Immature natural killer cell (primary cell): ENCODE data around the gene KMT5B. TPM values are rescaled to one million over a fixed set of nuclear protein-coding genes. Genes with fewer than 3 reads are reported as not detected.
A peak's percentile ranks its signal among the peaks of the same experiment; 100 is the strongest.
"Not testable (repeated sequence)": the region's sequence is repeated elsewhere in the genome, so short reads cannot be mapped to it uniquely, and the experiment has no call there.

ENCODE experiments used
- DNase-seq, 3 donors: peaks; one replicate each; pipeline ENCODE4 v3.0.0; 2022; ENCODE audit warnings: mixed read lengths in 1 of 3
- H3K27ac Mint-ChIP-seq, 6 donors: one replicate each; pipeline ENCODE4 v1.8.0; 2020; ENCODE audit warnings: mixed read lengths in 6 of 6, mild to moderate bottlenecking in 5 of 6, inconsistent platforms in 4 of 6, moderate library complexity in 3 of 6
- H3K27me3 Mint-ChIP-seq, 3 donors: one replicate each; pipeline ENCODE4 v1.8.0; 2020 to 2021; ENCODE audit warnings: low read depth in 3 of 3, mild to moderate bottlenecking in 3 of 3, mixed read lengths in 3 of 3, moderate library complexity in 3 of 3, inconsistent platforms in 1 of 3
- H3K36me3 Mint-ChIP-seq, 3 donors: one replicate each; pipeline ENCODE4 v1.8.0; 2020; ENCODE audit warnings: mixed read lengths in 3 of 3, inconsistent platforms in 2 of 3, mild to moderate bottlenecking in 2 of 3
- H3K4me1 Mint-ChIP-seq, 2 donors: one replicate each; pipeline ENCODE4 v1.8.0; 2020; ENCODE audit warnings: inconsistent platforms in 2 of 2, mild to moderate bottlenecking in 2 of 2, mixed read lengths in 2 of 2, moderate library complexity in 1 of 2
- H3K4me3 Mint-ChIP-seq, 5 donors: one replicate each; pipeline ENCODE4 v1.8.0; 2020; ENCODE audit warnings: mild to moderate bottlenecking in 5 of 5, mixed read lengths in 5 of 5, inconsistent platforms in 3 of 5, moderate library complexity in 3 of 5
- H3K9me3 Mint-ChIP-seq, 6 donors: one replicate each; pipeline ENCODE4 v1.8.0; 2020; ENCODE audit warnings: mild to moderate bottlenecking in 6 of 6, mixed read lengths in 6 of 6, inconsistent platforms in 4 of 6, moderate library complexity in 3 of 6
- polyA plus RNA-seq, 3 donors: library from polyadenylated mRNA; unstranded; fragments of 300-500 nt; fragmentation: Illumina TruSeq; gene quantifications; one replicate each; pipeline ENCODE4 v1.2.3, GENCODE V29; 2021

KMT5B gene
- polyA plus RNA-seq, 3 donors from 2014 or later: 23.9 to 58.5 (median 30.0) TPM

DNA sequence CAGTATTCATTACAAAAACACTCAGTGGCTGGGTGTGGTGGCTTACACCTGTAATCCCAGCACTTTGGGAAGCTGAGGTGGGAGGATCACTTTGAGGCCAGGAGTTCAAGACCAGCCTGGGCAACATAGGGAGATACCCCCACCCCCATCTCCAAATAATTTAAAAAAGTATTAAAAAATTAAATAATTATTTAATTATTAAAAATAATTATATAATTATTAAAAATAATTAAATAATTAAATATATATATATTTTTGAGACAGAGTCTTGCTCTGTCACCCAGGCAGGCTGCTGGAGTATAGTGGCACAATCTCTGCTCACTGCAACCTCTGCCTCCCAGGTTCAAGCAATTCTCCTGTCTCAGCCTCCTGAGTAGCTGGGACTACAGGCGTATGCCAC is 30.8 kb upstream of the KMT5B start:
- not testable (repeated sequence) for H3K4me3 Mint-ChIP-seq, H3K36me3 Mint-ChIP-seq, H3K9me3 Mint-ChIP-seq, H3K27ac Mint-ChIP-seq, H3K27me3 Mint-ChIP-seq, H3K4me1 Mint-ChIP-seq, DNase-seq

DNA sequence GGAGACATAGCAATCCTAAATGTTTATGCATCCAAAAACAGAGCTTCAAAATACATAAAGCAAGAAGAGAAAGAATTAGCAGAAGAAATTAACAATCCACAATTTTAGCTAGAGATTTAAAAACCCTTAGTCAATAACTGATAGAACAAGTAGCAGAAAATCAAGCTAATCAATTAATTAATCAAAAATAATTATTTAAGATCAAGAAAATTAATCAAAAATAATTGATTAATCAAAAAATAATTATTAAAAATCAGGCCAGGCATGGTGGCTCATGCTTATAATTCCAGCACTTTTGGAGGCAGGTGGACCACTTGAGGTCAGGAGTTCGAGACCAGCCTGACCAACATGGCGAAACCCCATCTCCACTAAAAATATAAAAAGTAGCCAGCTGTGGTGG is 29.5 kb upstream of the KMT5B start:
- Mint-ChIP-seq H3K4me1 (no peaks in the 10 kb centered on the region), H3K4me3 (no peak overlapping the region), H3K36me3 (peaks cover 0 to 6% (median 0%) of the 10 kb centered on the region in 3 donors), H3K27ac (no peak overlapping the region), H3K9me3 (peaks cover 0 to 1% (median 0%) of the 10 kb centered on the region in 6 donors), H3K27me3 (peaks cover 0 to 2% (median 2%) of the 10 kb centered on the region in 3 donors)
- no peak for DNase-seq

DNA sequence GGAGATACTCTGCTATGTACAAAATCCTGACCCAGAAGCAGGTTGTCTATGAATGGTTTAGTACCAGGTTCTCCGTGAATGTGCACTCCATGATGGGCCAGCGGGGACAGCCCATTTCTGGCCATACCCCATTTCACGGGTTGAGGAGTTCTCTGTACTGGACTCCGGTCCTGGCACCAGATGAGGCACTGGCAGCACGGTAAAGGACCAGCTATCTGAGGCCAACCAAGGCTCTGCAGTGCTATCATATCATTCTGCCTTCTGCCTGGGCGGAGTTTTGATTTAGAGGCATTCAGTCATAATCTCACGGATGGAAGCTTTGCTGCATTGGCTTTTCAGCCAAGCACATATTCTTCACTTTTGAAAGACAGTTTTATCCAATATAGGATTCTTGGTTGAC is 18.5 kb upstream of the KMT5B start:
- peaks cover 0 to 12% (median 2%) of the 10 kb centered on the region in 6 donors for H3K9me3 Mint-ChIP-seq
- H3K36me3 Mint-ChIP-seq: peaks cover 0 to 4% (median 0%) of the 10 kb centered on the region in 3 donors
- no peaks in the 10 kb centered on the region for H3K4me1 Mint-ChIP-seq
- H3K27ac Mint-ChIP-seq: no peak overlapping the region
- DNase-seq: no peak
- H3K27me3 Mint-ChIP-seq: peaks cover 0 to 15% (median 5%) of the 10 kb centered on the region in 3 donors
- H3K4me3 Mint-ChIP-seq: no peak overlapping the region

GRCh38 chr11:68229601-68230000 is 16.5 kb upstream of the KMT5B start:
- no peak overlapping the region for H3K27ac Mint-ChIP-seq
- peaks cover 0 to 4% (median 0%) of the 10 kb centered on the region in 3 donors for H3K36me3 Mint-ChIP-seq
- H3K9me3 Mint-ChIP-seq: peaks cover 0 to 12% (median 2%) of the 10 kb centered on the region in 6 donors
- no peaks in the 10 kb centered on the region for H3K4me1 Mint-ChIP-seq
- H3K27me3 Mint-ChIP-seq: peaks cover 0 to 16% (median 3%) of the 10 kb centered on the region in 3 donors
- DNase-seq: no peak
- H3K4me3 Mint-ChIP-seq: no peak overlapping the region

DNA sequence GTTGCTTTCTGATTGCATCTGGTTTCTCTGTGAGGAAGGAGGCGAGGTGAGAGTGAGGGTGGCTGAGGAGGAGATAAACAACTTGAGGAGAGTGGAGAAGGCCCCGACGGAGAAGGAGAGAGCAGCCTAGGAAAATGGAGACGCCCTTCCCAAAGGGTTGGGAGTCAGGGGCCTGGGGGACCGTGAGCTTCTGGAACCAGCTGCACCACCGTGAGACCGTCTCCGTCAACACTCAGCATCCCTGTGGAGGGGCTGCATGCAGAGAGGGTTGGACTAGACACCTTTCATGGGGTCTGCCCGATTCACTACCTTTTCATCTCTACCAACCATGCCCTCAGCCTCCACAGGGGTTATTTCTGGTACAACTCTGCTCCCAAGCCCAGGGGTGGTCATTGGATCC is 13.3 kb upstream of the KMT5B start:
- Mint-ChIP-seq H3K4me1 (no peaks in the 10 kb centered on the region), H3K36me3 (peaks cover 0 to 4% (median 0%) of the 10 kb centered on the region in 3 donors), H3K9me3 (peaks cover 0 to 12% (median 2%) of the 10 kb centered on the region in 6 donors), H3K4me3 (no peak overlapping the region), H3K27ac (no peak overlapping the region), H3K27me3 (peaks cover 0 to 14% (median 6%) of the 10 kb centered on the region in 3 donors)
- DNase-seq: no peak

DNA sequence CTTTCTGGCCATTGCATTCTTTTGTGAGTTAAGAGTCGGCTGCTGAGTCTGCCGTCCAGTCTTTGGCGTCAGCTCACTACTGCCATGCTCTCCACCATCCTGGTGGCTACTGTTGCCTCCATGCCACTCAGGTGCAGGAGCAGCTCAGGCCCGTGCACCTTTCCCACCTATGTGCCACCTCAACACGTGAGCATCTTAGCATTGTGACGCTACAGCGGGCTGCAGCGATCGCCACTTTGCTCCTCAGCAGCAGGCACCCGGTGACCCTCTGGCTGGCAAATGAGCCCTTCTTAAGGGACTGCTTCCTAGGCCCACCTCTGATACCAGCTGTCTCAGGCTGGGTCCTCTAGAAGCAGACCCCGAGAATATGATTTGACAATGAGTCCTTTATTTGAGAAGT is 11.5 kb upstream of the KMT5B start:
- H3K4me3 Mint-ChIP-seq: no peak overlapping the region
- no peak overlapping the region for H3K27ac Mint-ChIP-seq
- no peaks in the 10 kb centered on the region for H3K4me1 Mint-ChIP-seq
- no peaks in the 10 kb centered on the region for H3K36me3 Mint-ChIP-seq
- DNase-seq: no peak
- H3K9me3 Mint-ChIP-seq: peaks cover 0 to 6% (median 0%) of the 10 kb centered on the region in 6 donors
- peaks cover 0 to 17% (median 4%) of the 10 kb centered on the region in 3 donors for H3K27me3 Mint-ChIP-seq

GRCh38 chr11:68223275-68223674 is 10.2 kb upstream of the KMT5B start:
- H3K27ac Mint-ChIP-seq: no peak overlapping the region
- H3K4me3 Mint-ChIP-seq: peak overlapping the region in 1 of 5 donors; percentile 38
- no peaks in the 10 kb centered on the region for H3K4me1 Mint-ChIP-seq
- no peaks in the 10 kb centered on the region for H3K9me3 Mint-ChIP-seq
- H3K27me3 Mint-ChIP-seq: peaks cover 0 to 11% (median 4%) of the 10 kb centered on the region in 3 donors
- no peak for DNase-seq
- H3K36me3 Mint-ChIP-seq: no peaks in the 10 kb centered on the region

GRCh38 chr11:68221406-68221805 is 8.3 kb upstream of the KMT5B start:
- DNase-seq: no peak
- peaks cover 0 to 12% (median 10%) of the 10 kb centered on the region in 3 donors for H3K27me3 Mint-ChIP-seq
- H3K27ac Mint-ChIP-seq: no peak overlapping the region
- H3K9me3 Mint-ChIP-seq: no peaks in the 10 kb centered on the region
- H3K36me3 Mint-ChIP-seq: no peaks in the 10 kb centered on the region
- H3K4me3 Mint-ChIP-seq: no peak overlapping the region
- H3K4me1 Mint-ChIP-seq: no peaks in the 10 kb centered on the region

DNA sequence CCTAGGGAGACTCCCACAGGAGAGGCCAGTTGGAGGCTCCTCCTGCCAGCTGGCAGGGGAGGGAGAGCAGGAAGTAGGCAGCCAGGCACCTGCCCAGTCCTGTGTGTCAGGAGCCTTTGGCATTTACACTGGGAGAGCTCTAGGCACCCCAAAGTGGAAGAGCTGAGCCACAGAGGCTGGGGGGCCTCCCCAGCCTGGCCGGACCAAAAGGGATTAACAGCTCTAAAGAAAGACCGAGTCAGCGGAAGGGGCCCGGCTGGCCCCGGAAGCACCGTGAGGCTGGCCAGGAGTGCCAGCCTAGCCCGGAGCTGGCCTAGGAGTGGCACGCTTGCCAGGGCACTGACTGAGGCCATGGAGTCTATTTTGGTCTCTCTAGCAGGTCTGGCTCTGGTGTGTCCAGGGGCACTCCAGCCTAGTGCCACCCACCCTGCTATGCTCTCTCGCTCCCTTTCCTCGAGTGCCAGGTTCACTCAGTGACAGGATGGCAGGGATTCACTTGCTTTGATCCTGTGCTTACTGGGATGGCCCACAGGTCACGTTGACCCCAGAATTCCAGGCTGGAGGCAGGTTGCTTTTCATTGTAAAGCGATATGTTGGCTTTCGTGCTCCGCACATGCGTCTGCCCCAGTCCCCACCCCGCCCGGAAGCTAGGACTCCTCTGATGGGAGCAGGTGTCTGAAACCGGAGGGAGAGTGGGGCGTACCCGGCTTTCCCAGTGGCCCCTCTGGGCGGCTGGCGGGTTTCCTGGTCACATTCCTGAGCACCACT is 3.3 kb upstream of the KMT5B start:
- Mint-ChIP-seq H3K36me3 (no peaks in the 10 kb centered on the region), H3K4me3 (no peak overlapping the region), H3K4me1 (peaks cover 12 to 19% of the 10 kb centered on the region in 2 donors), H3K27me3 (peaks cover 26 to 48% (median 41%) of the 10 kb centered on the region in 3 donors), H3K9me3 (no peaks in the 10 kb centered on the region), H3K27ac (no peak overlapping the region)
- no peak for DNase-seq

- Mint-ChIP-seq H3K4me3 (peak overlapping the region; percentile 76 to 85 (median 78)), H3K4me1 (peaks cover 19 to 26% of the 10 kb centered on the region in 2 donors), H3K9me3 (no peaks in the 10 kb centered on the region), H3K27me3 (peaks cover 26 to 51% (median 39%) of the 10 kb centered on the region in 3 donors), H3K36me3 (no peaks in the 10 kb centered on the region), H3K27ac (peak overlapping the region in 4 of 6 donors; percentile 36 to 84 (median 58))
- no peak for DNase-seq
Observed at GRCh38 chr11:68215524-68216170, 2.6 kb upstream of the KMT5B start.

DNA sequence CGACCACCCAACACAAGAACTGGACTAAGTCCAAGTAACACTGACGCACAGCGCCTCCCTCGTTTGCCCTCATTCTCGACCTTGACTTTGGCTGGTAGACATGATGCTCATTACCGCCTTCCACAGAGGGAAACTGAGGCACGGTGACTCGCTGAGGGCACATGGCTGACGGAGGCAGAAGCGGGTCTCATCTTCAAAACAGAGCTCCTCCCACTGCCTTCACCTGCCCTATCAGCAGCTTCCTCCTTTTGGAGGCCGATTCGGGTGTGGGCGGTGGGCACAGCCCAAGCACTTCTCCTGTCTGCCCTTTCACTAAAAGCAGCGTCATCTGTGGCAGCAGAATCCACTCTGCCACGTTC is 2.0 kb upstream of the KMT5B start:
- DNase-seq: no peak
- Mint-ChIP-seq H3K9me3 (no peaks in the 10 kb centered on the region), H3K27ac (peak overlapping the region in 5 of 6 donors; percentile 36 to 84 (median 45)), H3K27me3 (peaks cover 26 to 54% (median 39%) of the 10 kb centered on the region in 3 donors), H3K36me3 (no peaks in the 10 kb centered on the region), H3K4me3 (peak overlapping the region; percentile 76 to 85 (median 78)), H3K4me1 (peaks cover 25 to 32% of the 10 kb centered on the region in 2 donors)

GRCh38 chr11:68214173-68215086 is 1.3 kb upstream of the KMT5B start:
- H3K27ac Mint-ChIP-seq: peak overlapping the region in 4 of 6 donors; percentile 45 to 84 (median 60)
- H3K36me3 Mint-ChIP-seq: no peaks in the 10 kb centered on the region
- peaks cover 31 to 37% of the 10 kb centered on the region in 2 donors for H3K4me1 Mint-ChIP-seq
- DNase-seq: no peak
- peak overlapping the region; percentile 76 to 85 (median 78) for H3K4me3 Mint-ChIP-seq
- peaks cover 26 to 54% (median 36%) of the 10 kb centered on the region in 3 donors for H3K27me3 Mint-ChIP-seq
- H3K9me3 Mint-ChIP-seq: no peaks in the 10 kb centered on the region

- peak overlapping the region; percentile 75 to 85 (median 80) for H3K4me3 Mint-ChIP-seq
- no peaks in the 10 kb centered on the region for H3K9me3 Mint-ChIP-seq
- H3K27ac Mint-ChIP-seq: peak overlapping the region in 4 of 6 donors; percentile 28 to 85 (median 60)
- DNase-seq: peak; percentile 85 to 90 (median 89)
- H3K27me3 Mint-ChIP-seq: peaks cover 26 to 54% (median 36%) of the 10 kb centered on the region in 3 donors
- peaks cover 39 to 45% of the 10 kb centered on the region in 2 donors for H3K4me1 Mint-ChIP-seq
- no peaks in the 10 kb centered on the region for H3K36me3 Mint-ChIP-seq
Observed at GRCh38 chr11:68213555-68214172, 568 bp upstream of the KMT5B start.
